Activated T-cell treated with anti-CD3 and anti-CD28 coated beads, Interleukin-2, amount 50 U/mL, for 1 hour (primary cell): ENCODE results near the gene DGKG.
A peak's percentile ranks its signal among the peaks of the same experiment; 100 is the strongest.

Source experiments
- DNase-seq: peaks from one replicate; pipeline ENCODE4 v3.0.0-alpha.2; 2020

DGKG gene

DNA sequence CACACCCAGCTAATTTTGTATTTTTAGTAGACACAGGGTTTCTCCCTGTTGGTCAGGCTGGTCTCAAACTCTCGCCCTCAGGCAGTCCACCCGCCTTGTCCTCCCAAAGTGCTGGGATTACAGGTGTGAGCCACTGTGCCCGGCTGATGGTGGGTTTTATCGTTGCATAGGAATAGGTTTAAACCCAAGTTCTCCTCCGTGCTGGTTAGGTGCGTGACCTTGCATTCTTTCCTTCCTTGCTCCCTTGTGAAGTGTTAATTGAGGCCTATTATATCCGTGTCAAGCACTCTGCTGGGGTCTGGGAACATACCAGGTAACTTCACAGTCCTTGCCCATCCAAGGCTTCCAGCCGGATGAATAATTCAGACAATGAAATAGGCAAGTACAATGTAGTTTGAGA, 233.9 kb downstream of the DGKG start:
- DNase-seq = no peak

DNA sequence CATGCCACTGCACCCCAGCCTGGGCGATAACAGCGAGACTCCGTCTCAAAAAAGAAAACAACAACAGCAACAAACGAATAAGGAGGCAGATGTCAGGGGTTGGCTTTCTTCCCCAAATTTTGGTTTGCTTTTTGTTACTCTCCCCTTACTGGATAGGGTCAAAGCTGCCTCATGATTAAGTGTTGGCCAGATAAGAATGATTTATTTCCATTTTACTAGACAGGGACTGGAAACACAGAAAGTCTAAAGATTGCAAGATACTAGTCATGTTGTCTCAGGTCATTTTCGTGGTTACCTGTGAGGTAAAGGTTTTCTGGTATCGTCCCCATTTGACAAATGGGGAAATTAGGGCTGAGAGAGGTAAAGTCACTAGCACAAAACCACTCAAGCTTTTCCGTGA, 234.6 kb downstream of the DGKG start:
- DNase-seq = no peak

DNA sequence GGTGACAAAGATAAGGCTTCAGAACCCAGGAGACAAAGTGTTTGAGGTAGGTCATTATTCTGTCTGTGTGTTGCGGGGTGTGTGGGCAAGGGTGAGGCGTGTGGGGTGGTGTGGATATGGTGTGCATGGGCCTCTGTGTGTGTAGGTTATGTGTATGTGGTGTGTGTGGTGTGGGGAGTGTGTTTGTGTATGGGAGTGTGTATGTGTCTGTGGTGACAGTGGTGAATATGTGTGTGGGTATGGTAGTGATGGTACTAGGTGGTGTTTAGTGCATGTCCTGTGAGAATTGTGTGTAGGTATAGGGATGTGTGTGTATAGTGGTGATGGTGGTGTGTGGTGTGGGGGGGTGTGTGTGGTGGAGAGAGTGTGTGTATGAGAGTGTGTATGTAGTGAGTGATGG, 236.9 kb downstream of the DGKG start:
- DNase-seq = no peak

DNA sequence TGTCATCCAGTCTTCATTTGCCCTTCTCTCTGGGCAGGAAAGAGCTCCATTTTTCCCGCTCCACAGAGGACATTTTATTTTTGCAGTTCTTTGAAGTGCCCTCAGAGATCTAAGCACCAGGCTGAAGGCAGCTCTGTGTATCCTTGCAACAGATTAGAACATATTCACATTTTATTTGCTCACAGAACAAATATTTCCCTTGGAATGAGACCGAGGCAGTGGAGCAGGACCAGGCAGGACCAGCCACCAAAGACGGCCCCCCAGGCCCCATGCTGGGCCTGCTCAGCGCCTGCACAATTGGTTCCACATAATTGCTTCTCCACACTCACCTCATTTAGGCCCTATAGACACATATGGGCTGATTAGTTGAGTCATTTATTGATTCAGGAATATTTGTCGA, 237.4 kb downstream of the DGKG start:
- no peak for DNase-seq

DNA sequence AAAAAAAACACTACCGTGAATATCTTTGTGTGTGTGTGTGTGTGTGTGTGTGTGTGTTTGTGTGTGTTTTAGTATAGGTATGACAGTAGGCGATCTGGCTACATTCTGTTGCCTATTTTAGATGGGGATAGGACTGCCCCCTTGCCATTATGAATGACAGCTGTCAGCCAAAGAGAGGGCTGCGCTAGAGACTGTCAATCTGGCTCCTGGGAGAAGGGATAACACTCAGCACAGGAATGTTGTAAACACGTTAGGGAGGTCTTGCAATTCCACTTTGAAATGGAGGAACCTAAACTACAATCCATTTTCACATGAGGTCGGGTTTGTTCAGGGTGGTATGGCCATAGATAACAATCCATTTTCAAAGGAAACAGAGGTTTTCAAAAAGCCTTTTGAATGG, 239.0 kb downstream of the DGKG start:
- DNase-seq = no peak

DNA sequence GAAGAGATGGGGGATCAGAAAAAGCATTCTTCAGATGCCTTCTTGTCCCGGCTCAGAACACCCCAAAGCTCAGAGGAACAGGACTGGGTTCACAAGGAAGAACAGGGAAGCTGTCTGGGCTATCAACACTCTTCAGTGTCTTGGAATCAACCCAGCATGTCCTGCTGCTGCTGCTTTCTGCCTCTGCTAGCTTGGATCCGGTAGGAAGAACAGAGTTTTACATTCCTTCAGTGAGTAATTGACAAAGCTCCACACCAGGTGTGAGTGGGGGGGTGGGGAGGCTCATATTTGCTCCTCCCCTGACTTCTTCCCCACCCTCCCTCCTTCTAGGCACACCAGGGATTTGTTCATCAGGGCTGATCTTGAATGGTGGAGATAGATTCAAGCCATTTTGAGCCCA, 240.1 kb downstream of the DGKG start:
- no peak for DNase-seq

DNA sequence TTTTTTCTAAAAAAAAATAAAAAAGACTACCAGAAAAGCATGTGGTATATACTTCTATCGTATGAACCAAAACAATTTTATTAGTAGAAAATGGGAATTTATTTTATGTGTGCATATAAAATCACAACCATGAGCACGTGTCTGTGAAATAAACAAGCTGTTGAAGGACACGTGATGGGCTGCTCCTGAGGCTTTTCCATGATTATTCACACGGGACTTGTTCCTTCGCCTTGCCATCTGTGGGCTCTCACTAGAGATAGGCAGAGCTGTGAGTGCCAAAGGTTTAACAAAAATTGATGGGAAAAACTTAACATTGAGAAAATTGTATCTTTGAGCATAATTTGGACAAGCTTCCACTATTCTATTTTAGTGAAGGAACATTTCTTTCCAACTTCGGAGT, 240.8 kb downstream of the DGKG start:
- DNase-seq = no peak

DNA sequence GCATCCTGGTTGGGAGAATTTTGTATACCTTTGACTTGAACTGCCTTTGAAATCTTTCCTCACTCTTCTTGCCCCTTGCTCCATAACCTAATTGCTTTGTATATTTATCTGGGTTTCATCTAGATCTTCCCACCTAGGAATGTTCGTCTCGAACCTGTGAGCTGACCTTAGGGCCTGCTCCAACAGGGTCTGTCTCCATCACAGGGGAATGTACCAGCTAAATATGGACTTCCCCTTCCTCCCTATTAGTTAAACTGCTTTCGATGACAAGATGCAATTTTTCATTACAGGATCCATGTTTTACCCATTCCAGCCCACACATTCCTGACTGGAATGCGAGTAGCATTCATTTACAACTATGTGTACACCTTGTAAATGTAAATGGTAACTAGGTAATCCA, 242.5 kb downstream of the DGKG start:
- no peak for DNase-seq

DNA sequence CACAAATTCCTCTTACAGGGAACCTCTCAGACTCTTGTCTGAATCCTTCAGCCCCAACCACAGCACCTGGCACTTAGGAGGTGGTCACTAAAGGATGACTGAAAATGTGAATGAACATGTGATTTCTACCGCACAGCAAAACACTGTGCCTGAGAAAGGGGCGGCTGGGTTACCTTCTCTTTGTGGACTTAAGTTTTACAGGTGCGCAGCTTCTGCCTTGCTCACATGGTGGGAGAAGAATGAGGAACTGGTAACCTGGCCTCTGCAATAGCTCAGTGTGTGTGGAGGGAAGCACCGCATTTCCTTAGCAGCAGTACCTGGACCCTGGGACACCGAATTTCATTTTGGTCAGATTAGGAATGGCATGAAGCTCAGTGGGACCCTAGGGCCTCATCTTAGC, 243.3 kb downstream of the DGKG start:
- no peak for DNase-seq

DNA sequence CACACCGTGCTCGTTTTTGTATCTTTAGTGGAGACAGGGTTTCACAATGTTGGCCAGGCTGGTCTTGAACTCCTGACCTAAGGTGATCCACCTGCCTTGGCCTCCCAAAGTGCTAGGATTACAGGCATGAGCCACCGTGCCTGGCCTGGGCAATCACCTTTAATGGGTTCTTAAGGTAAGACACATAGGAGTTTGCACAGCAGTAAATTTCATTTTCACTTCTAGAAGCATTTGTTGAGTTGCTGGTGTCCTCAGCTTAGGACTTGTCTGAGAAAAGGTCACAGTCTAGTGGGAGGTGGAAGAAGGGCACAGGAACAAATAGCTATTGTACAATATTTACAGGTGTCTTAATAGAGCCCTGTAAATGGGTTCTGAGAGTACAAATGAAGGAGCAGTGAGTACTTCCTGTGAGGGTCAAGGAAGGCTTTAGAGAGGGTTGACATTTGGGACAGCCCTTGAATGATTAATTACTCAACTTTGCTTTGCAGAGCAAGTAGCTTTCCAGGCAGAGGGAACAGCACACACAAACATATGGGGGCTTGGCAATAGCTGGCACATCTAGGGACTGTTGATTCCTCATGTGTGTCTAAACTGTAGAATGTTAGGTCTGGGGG, 244.4 kb downstream of the DGKG start:
- no peak for DNase-seq

DNA sequence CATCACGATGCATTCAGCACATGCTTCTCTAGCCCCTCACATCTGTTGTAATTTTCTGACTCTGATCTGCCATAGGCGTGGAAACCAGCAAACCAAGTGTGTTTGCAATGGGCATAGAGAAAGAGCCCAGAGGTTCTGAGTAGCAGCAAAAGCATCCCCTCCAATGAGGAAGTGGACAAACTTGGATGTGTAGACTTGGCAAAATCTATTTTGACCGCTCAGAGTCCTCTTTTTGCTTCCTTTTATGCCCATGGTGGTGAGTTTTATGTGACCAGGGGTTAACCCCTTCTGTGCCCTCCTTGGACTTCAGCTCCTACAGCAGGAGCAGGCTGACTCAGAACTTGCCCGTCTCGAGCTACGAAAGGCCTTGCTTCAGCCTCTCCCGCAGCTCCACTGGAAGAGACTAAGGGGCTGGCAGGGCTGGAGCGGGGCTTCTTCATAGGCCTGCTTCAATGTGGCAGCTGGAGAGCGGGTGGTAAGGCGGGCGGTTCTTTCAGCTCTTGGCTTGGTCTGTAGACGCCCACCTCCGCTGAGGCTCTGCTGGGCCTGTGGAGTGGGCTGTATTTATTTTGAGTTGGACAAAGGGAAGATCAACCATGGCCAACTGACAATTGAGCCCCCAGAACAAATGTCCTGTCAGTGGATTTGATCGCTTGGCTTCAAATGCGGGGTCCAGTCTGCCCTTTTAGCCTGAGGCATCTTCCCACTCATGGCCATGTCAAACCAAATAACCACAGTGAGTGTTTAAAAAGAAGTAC, 246.6 kb downstream of the DGKG start:
- DNase-seq = no peak

DNA sequence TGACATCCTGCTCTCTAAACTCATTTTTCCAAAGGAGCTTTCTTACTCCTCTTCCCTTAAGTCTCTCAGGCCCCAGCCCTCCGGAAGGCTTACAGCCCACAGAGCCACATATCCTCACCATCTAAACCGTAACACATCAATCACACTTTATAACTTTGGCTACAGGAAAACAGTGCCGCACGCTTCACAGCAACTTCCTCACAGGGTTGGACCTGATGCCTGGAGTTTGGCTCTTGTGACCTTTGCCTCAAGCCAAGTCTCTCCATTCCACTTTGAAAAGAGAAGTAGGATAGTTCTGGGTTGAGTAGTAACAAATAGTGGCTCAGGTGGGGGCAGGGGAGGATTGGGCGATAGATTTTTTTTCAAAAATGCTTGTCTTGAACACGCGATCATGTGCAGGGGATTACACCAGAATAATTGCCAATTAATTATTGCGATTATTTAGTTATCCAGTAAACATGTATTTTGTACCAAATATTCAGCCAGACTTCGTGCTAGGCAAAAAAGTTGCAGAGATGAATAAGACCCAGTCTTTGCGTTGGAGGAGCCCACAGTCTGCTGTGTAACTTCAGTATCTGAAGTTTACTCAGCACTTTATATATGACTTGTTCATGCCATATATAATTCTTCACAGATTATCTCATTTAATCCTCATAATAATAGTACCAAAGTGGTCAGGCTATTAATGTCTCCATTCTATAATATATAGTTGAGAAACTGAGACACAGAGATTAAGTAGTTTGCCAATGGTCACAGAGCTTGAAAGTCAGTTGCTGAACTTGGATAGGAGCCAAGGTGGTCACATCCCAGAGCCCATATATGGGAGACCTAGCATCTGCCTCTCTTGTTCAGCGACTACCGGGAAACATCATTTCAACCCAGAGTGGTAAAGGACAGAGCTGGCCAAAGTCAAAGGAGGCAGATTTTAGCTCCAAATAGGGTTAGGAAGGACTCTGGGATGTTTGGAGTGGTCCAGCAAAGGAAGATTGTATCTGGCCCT, 250.8 kb downstream of the DGKG start:
- no peak for DNase-seq

DNA sequence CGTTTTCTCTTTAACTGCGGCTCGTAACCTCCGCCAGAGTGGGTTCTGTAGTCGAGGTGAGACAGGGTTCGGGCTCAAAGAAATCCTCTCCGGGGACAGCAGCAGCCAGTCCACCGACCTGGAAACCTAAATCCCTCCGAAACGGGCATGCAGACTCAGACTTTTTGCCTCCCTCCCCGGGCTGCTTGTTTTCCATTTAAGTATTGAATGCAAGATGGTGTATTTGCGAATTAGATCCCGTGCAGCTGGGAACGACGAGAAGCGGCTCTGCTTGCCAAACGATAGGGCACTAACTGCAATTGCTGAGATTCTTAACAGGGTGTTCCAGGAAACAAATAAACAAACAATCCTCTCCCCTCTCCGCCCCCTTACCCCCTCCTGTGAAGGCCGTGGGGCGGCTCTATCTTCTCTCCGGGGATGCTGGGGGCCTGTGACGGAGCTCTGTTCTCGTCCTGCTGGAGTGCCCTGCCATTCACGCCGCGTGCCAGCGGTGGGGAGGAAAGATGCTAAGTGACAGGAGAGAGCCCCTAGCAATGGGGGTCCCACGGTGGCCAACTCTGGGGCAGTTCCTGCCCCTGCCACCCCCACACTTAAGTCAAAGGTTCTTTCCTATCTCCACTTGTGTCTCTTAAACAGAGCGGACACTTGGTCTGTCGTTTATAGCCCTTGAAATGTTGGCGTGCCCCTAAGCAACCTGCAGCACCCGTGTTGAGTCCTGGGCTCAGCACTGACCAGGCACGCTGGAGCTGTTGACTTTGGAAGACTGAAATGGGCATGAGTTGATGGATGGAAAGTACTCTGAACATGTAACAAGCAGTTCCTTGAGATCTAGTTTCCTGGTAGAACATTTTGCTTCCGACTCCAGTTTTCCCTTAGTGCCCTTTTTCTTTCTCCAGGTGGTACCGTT, 251.9 kb downstream of the DGKG start:
- peak; percentile 27 for DNase-seq

DNA sequence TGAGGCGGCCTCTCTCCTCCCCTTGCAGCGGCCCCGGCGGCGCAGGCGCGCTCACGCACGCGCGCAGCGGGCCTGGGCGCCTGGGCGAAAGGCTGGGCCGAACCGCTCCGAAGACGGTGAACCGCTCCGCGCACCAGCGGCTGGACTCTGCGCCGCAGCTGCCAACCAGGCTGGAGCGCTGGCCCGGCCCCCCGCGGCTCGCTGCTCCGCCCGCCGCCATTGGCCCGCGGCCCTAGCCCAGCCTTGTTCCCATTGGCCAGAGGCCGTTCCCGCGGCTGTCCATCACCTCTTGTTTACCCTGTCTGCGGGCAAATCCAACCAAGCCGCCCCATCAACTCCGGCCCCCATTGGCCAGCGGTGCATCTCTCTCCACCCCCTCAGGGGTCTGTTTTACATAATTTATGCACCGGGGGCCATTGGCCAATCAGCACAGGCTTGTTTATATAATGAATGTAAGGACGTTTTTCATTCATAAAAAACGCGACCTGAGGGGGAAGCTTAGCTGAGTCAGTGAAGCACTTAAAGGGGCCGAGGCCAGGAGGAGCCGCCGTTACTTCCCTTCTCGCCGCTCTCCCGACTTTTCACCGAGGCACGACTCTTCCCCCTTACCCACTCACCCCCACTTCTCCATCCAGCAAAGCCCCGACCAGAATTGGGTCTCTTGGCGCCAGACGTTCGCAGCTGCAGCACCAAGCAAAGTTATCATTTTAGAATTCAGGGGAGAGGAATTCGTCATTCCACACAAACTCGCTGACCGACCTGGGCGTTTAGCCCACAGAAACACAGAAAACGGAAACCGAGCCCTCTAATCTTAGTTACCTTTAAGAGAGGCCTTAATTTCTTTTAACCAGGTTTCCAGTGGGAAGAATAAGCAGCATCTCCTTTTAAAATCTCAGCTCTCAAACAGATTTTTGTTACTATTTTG, 252.8 kb downstream of the DGKG start, which contains the start of gene ETV5:
TSS of gene ETV5 (minus strand) at position 149 of the 925 bp plus-strand sequence. CDS start 3,221 bp downstream, outside the sequence.
- DNase-seq = peak; percentile 83

DNA sequence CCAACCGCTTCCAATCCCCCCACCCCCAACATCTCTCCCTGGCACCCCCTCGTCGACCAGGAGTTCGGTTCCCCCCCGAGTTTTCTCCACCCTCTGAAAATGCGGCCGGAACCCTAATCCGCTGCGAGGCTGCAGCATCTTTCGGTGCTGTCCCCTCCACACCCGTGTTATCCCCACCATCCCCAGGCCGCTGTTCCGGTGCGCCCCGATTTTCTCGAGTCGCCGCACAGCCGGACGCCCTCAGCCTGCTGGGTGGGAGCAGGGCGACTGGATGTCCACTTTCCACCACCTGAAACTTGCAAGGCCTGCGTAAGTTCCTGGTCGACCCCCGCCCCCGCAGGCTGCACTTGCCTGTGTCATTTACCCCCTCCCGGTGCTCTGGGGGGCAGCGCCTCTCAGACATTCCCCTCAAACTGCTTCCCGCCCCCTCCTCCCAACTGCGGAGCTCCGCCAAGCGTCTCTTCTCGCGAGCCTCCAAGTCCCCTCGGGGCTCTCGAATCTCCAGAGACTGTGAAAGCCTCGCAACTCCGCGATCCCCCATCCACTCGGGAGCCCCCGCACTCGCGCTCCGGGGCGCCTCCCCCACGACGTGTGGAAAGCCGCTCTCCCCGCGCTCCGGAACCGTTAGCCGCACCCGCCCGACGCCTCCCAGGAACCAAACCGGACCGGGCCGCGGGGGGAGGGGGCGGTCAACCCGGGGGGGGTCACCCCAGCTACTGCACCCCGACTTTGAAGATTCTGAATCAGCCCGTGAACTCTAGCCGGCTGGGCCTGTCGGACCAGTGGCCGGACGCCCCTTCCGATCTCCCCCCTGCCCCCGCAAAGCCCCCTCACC, 253.7 kb downstream of the DGKG start:
- DNase-seq = peak; percentile 27

DNA sequence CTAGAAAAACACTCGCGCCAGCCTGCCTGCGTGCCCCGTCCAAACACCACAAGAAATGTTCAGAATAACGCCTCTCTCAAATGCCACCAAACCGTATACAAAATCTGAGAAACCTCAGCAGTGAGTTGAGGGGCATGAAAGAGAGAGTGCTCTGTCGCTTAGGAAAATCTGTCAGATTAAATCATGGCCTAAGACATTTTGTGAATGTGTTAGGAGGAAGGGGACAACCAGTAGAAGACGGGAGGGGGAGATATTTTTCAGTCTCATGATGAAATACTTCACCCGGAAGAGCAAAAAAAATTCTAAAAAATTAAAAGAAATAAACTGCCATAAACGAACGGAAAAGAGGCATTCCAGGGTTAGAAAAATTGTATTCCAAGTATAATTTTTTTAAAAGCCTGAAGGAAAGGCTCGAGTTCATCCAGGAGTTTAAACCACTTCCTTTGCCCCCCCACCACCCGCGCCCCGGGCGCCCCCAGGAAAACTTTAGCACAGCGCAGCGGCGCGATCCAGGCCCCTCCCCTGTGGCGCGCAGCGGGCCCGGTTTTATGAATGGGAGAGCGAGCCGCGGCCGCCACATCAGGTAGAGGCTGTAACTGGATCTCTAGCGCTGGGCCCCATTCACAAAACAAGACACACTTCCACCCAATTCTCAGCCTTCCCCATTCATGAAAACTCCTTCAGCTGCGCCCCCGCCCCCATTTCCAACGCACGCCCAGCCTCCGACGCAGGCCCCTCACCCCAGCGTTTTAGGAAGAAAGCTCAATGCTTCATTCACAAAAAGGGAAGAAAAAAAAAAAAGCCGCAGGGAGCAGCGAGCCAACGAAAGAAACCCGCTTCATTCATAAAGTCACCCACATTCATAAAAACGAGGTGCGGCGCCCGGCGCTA, 254.6 kb downstream of the DGKG start:
- peak; percentile 54 for DNase-seq

DNA sequence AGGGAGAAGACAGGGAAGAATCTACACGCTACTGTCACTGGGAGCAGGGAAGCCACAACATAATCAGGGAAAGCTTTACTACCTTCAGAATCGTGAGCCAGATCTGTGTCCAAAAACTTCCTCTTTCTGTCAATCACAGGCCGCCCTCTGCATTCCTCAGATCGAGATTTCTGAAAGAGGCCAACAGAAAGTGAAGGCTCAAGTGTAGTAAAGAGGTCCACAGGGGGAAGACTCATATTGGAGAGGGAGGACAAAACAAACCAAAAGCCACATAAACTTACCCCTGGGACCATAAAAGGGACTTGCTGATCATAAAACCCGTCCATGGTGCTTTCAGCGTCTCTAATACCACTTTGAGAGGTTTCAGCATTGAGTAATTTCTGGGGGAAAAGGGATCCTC, 256.5 kb downstream of the DGKG start:
- DNase-seq = no peak

DNA sequence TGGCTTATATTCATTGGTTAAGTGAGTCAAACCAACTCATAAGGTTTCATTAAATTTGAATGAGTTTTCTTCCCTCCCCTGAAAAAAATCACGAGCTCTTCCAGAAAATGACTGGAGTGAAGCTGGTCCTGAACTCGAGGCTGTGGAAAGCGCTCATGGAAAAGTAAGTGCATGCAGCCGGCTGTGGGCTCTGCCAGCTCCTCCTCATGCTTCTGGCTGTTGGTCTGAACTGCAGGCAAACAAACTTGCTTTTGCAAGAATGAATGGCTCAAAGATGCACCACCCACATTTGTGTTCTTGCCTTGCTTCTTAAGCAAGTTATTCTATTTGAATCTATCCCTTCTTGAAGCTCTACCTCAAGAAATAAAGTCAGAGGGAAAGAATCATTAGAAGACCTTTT, 259.3 kb downstream of the DGKG start:
- DNase-seq = no peak

DNA sequence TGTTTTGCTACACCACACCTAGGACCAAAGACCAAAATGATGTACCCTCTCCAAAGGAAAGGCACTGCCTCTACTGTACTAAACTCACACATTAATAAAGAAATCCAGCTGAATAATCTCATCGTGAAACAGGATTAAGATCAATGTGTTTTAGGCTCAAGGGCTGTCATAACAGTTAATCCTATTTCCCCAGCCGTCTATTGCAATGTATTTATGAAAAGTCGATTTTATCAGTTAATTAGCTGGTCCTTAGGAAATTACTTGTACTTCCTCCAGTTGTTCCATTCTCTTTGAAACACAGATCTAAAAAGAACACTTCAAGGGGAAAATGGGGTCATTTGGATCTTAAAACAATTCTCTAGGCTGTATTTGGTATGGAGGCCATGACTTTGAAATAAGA, 261.6 kb downstream of the DGKG start:
- DNase-seq = no peak
